Right lobe of liver (tissue), 6 donors: Measurements from ENCODE around the gene STPG4. TPM values are rescaled to one million over a fixed set of nuclear protein-coding genes. Genes with fewer than 3 reads are reported as not detected.

Experiments used
- ATAC-seq, 4 donors: fragments of 200-7000 bp; cut with Tn5 transposase; one replicate each; pipeline ENCODE4 v1.9.1; 2020; ENCODE audit warnings: mild to moderate bottlenecking in 4 of 4, moderate library complexity in 4 of 4
- DNase-seq, 3 donors: peaks; one replicate each; pipeline ENCODE4 v3.0.0-alpha.2; 2020
- H3K27ac ChIP-seq, 3 donors: fragments of 200-600 bp; one replicate each; pipeline ENCODE4 v1.8.0; 2022
- H3K27me3 ChIP-seq, 2 donors: fragments of 200-600 bp; one replicate each; pipeline ENCODE4 v1.8.0; 2022
- H3K36me3 ChIP-seq, 4 donors: fragments of 200-600 bp; sonication (generic) in 1 of 4; one replicate each; pipeline versions ENCODE4 v1.5.1 to v1.8.0; 2017 to 2022; ENCODE audit warnings: control low read depth in 1 of 4
- H3K4me1 ChIP-seq, 4 donors: fragments of 200-600 bp; sonication (generic) in 1 of 4; one replicate each; pipeline versions ENCODE4 v1.5.1 to v1.8.0; 2017 to 2022; ENCODE audit warnings: control low read depth in 1 of 4
- H3K4me3 ChIP-seq, 3 donors: fragments of 200-600 bp; one replicate each; pipeline ENCODE4 v1.8.0; 2022
- H3K9me3 ChIP-seq, 4 donors: fragments of 200-600 bp; sonication (generic) in 1 of 4; one replicate each; pipeline versions ENCODE4 v1.5.1 to v1.8.0; 2017 to 2022; ENCODE audit warnings: control low read depth in 1 of 4
- CTCF ChIP-seq, 4 donors: fragments of 200-600 bp in 3 of 4; fragments of 450-650 bp in 1 of 4; IDR thresholded peaks; one replicate each; pipeline versions ENCODE4 v1.5.1 to v1.8.0; 2016 to 2022; ENCODE audit warnings: antibody characterized with exemption in 4 of 4, mild to moderate bottlenecking in 2 of 4
- POLR2A ChIP-seq: fragments of 450-650 bp; IDR thresholded peaks from one replicate; pipeline ENCODE4 v1.6.1; 2017; ENCODE audit warnings: antibody characterized with exemption, mild to moderate bottlenecking
- WGBS: methylation state at CpG from one replicate; pipeline ENCODE4 v1.1.6; 2018; ENCODE audit warnings: low coverage, low lambda C conversion rate; ENCODE audit not compliant: insufficient coverage; ENCODE audit errors: missing lambda C conversion rate; 5-methylcytosine and 5-hydroxymethylcytosine counted together
- intact Hi-C, 2 donors: fragments of 100-400 bp; cut with DNase I; formaldehyde crosslinking; loops; one replicate each; pipeline versions ENCODE4 v1.11.2 to v1.14.1; 2022
- total RNA-seq, 6 experiments: library from RNA; depleted of rRNA in 2 of 6; stranded (reverse); fragments of >200 nt in 2 of 6; fragmentation: NEBNext Ultra II Directional in 3 of 6; extraction: Animal tissue kit (Norgen Biotek cat#: 25700) in 3 of 6; gene quantifications; one replicate each; pipeline versions ENCODE4 v1.1.0 to v1.2.4, GENCODE V29; 2016 to 2023
- donor health status: DM: no; HTN: yes; CAD: no.
- donor health status: DM: no; HTN: no; CAD: no.
- donor health status: DM: no; HTN: no; CAD: no.
- donor health status: DM: no; HTN: yes; CAD: no.
- donor health status: DM: no; HTN: yes; CAD: no.

Gene STPG4
- total RNA-seq, 6 experiments from 2014 or later = not detected

- Histone ChIP-seq H3K4me3 (no peak overlapping the region), H3K4me1 (peaks cover 0 to 37% (median 4%) of the 10 kb centered on the region in 4 donors), H3K27ac (peak overlapping the region in 1 of 3 donors; percentile 33), H3K36me3 (no peaks in the 10 kb centered on the region), H3K27me3 (no peaks in the 10 kb centered on the region), H3K9me3 (no peaks in the 10 kb centered on the region)
- WGBS = 88% methylated on average over 4 of the region's 16 CpGs
- intact Hi-C loops = no loop called here
- DNase-seq (no peak), ATAC-seq (no peak)
- TF ChIP-seq POLR2A (no peak), CTCF (IDR thresholded peaks at IDR 0.05) (no peak)
Observed at GRCh38 chr2:47073641-47074040, 81.5 kb downstream of the STPG4 start.

- 80% methylated on average over 1 of the region's 9 CpGs for WGBS
- H3K36me3 ChIP-seq = no peaks in the 10 kb centered on the region
- no peak for DNase-seq
- H3K9me3 ChIP-seq = no peaks in the 10 kb centered on the region
- peaks cover 0 to 36% (median 3%) of the 10 kb centered on the region in 4 donors for H3K4me1 ChIP-seq
- H3K4me3 ChIP-seq = no peak overlapping the region
- TF ChIP-seq CTCF (IDR thresholded peaks at IDR 0.05) (no peak), POLR2A (no peak)
- no peaks in the 10 kb centered on the region for H3K27me3 ChIP-seq
- H3K27ac ChIP-seq = peak overlapping the region; percentile 19 to 74 (median 33)
- ATAC-seq = no peak
- intact Hi-C loops = no loop called here
Observed at GRCh38 chr2:47073217-47073616, 81.9 kb downstream of the STPG4 start.

- TF ChIP-seq POLR2A = no peak
- TF ChIP-seq CTCF (IDR thresholded peaks at IDR 0.05) = no peak
- intact Hi-C loops = no loop called here
Observed at GRCh38 chr2:47072728-47073191, 82.3 kb downstream of the STPG4 start.

GRCh38 chr2:47072018-47072691 is 83.0 kb downstream of the STPG4 start:
- no peak overlapping the region for H3K4me3 ChIP-seq
- H3K36me3 ChIP-seq = no peaks in the 10 kb centered on the region
- H3K9me3 ChIP-seq = no peaks in the 10 kb centered on the region
- TF ChIP-seq POLR2A = no peak
- no peak for TF ChIP-seq CTCF (IDR thresholded peaks at IDR 0.05)
- ATAC-seq (peak; percentile 26 to 58 (median 40)), DNase-seq (peak; percentile 62 to 77 (median 63))
- intact Hi-C loops = no loop called here
- H3K4me1 ChIP-seq = peaks cover 0 to 39% (median 8%) of the 10 kb centered on the region in 4 donors
- 61% methylated on average over 20 of the region's 28 CpGs for whole genome bisulfite sequencing
- H3K27ac ChIP-seq = peak overlapping the region; percentile 19 to 74 (median 65)
- H3K27me3 ChIP-seq = no peaks in the 10 kb centered on the region

More at GRCh38 chr2:47072728-47073191, 82.3 kb downstream of the STPG4 start:
- Histone ChIP-seq H3K4me1 (peaks cover 0 to 39% (median 5%) of the 10 kb centered on the region in 4 donors), H3K4me3 (no peak overlapping the region), H3K27ac (peak overlapping the region; percentile 19 to 74 (median 65)), H3K27me3 (no peaks in the 10 kb centered on the region), H3K9me3 (no peaks in the 10 kb centered on the region), H3K36me3 (no peaks in the 10 kb centered on the region)
- peak; percentile 4 to 16 (median 10) for ATAC-seq
- no peak for DNase-seq
- 76% methylated on average over 6 of the region's 9 CpGs for WGBS
